Stimulated activated CD8-positive, alpha-beta memory T cell treated with anti-CD3 and anti-CD28 coated beads, Interleukin-12 subunit alpha, Interleukin-12 subunit beta, amount 100 ng/mL, for 4 hours (primary cell): ENCODE data around the gene EXPH5.

Experiments
- DNase-seq: peaks from one replicate; pipeline ENCODE4 v3.0.0-alpha.2; 2020; ENCODE audit warnings: low read depth

The EXPH5 gene

GRCh38 chr11:108562746-108563581 is 30.6 kb downstream of the EXPH5 start:
- DNase-seq, result no peak

GRCh38 chr11:108561535-108561991 is 32.0 kb downstream of the EXPH5 start:
- no peak for DNase-seq

GRCh38 chr11:108559904-108560303 is 33.7 kb downstream of the EXPH5 start:
- no peak for DNase-seq

- no peak for DNase-seq
Measured at GRCh38 chr11:108559340-108559739, 34.2 kb downstream of the EXPH5 start.

- DNase-seq, result no peak
Measured at GRCh38 chr11:108558222-108558621, 35.3 kb downstream of the EXPH5 start.

GRCh38 chr11:108556019-108556418 is 37.5 kb downstream of the EXPH5 start:
- no peak for DNase-seq

- no peak for DNase-seq
Measured at GRCh38 chr11:108551651-108552462, 41.7 kb downstream of the EXPH5 start.

- DNase-seq, result no peak
Measured at GRCh38 chr11:108549319-108549885, 44.2 kb downstream of the EXPH5 start.

- no peak for DNase-seq
Measured at GRCh38 chr11:108545909-108546501, 47.6 kb downstream of the EXPH5 start.

GRCh38 chr11:108543316-108543964 is 50.1 kb downstream of the EXPH5 start:
- DNase-seq, result no peak

- DNase-seq, result no peak
Measured at GRCh38 chr11:108541531-108541930, 52.0 kb downstream of the EXPH5 start.

- no peak for DNase-seq
Measured at GRCh38 chr11:108538502-108538901, 55.1 kb downstream of the EXPH5 start.

- DNase-seq, result peak; percentile 8
Measured at GRCh38 chr11:108538022-108538424, 55.5 kb downstream of the EXPH5 start.

- no peak for DNase-seq
Measured at GRCh38 chr11:108536783-108537182, 56.8 kb downstream of the EXPH5 start.

GRCh38 chr11:108535384-108535955 is 58.1 kb downstream of the EXPH5 start:
- no peak for DNase-seq

- DNase-seq, result no peak
Measured at GRCh38 chr11:108534274-108534882, 59.2 kb downstream of the EXPH5 start.

- no peak for DNase-seq
Measured at GRCh38 chr11:108530426-108530825, 63.1 kb downstream of the EXPH5 start.

GRCh38 chr11:108527382-108527781 is 66.2 kb downstream of the EXPH5 start:
- no peak for DNase-seq

- no peak for DNase-seq
Measured at GRCh38 chr11:108525161-108525560, 68.4 kb downstream of the EXPH5 start.

GRCh38 chr11:108524422-108524821 is 69.1 kb downstream of the EXPH5 start:
- DNase-seq, result no peak

GRCh38 chr11:108522318-108522717 is 71.2 kb downstream of the EXPH5 start:
- DNase-seq, result no peak
